Myocyte (in vitro differentiated cells): Measurements from ENCODE around the gene MVB12B. TPM values are rescaled to one million over a fixed set of nuclear protein-coding genes. Genes with fewer than 3 reads are reported as not detected.

ENCODE experiments used
- DNase-seq: peaks from one replicate; pipeline ENCODE4 v3.0.0-alpha.2; 2012; ENCODE audit warnings: low read depth
- total RNA-seq: library from RNA; depleted of rRNA; stranded (reverse); fragments of >200 nt; gene quantifications from 2 replicates; pipeline ENCODE4 v1.2.3, GENCODE V29; 2014

MVB12B gene
- total RNA-seq, 1 donor from 2014 or later = 4.3 TPM

- DNase-seq = no peak
Measured at GRCh38 chr9:126357074-126357473, 30.4 kb downstream of the MVB12B start.

- DNase-seq = no peak
Measured at GRCh38 chr9:126360073-126360472, 33.4 kb downstream of the MVB12B start.

GRCh38 chr9:126361810-126362238, 35.2 kb downstream of the MVB12B start:
- no peak for DNase-seq

GRCh38 chr9:126363250-126363649, 36.6 kb downstream of the MVB12B start:
- DNase-seq = no peak

GRCh38 chr9:126363847-126364671, 37.4 kb downstream of the MVB12B start:
- DNase-seq = no peak

GRCh38 chr9:126365780-126366179, 39.2 kb downstream of the MVB12B start:
- no peak for DNase-seq

GRCh38 chr9:126366366-126367011, 39.9 kb downstream of the MVB12B start:
- no peak for DNase-seq

GRCh38 chr9:126367139-126367538, 40.5 kb downstream of the MVB12B start:
- no peak for DNase-seq

- no peak for DNase-seq
Measured at GRCh38 chr9:126367616-126368015, 41.0 kb downstream of the MVB12B start.

GRCh38 chr9:126368020-126368419, 41.4 kb downstream of the MVB12B start:
- DNase-seq = no peak

- DNase-seq = no peak
Measured at GRCh38 chr9:126371007-126371870, 44.6 kb downstream of the MVB12B start.

GRCh38 chr9:126372716-126373115, 46.1 kb downstream of the MVB12B start:
- DNase-seq = no peak

- DNase-seq = peak; percentile 55
Measured at GRCh38 chr9:126373241-126373640, 46.6 kb downstream of the MVB12B start.

GRCh38 chr9:126374366-126374781, 47.7 kb downstream of the MVB12B start:
- no peak for DNase-seq

- DNase-seq = no peak
Measured at GRCh38 chr9:126375386-126375785, 48.8 kb downstream of the MVB12B start.

GRCh38 chr9:126376311-126377175, 49.9 kb downstream of the MVB12B start:
- no peak for DNase-seq

GRCh38 chr9:126377176-126377509, 50.5 kb downstream of the MVB12B start:
- DNase-seq = no peak

GRCh38 chr9:126377536-126377935, 50.9 kb downstream of the MVB12B start:
- no peak for DNase-seq

- DNase-seq = no peak
Measured at GRCh38 chr9:126378761-126379160, 52.1 kb downstream of the MVB12B start.

- no peak for DNase-seq
Measured at GRCh38 chr9:126379661-126380360, 53.2 kb downstream of the MVB12B start.
